Heart right ventricle (tissue), 16 donors: Measurements from ENCODE around the gene ITPKB. TPM values are rescaled to one million over a fixed set of nuclear protein-coding genes. Genes with fewer than 3 reads are reported as not detected.

Experiments used
- ATAC-seq, 8 donors: fragments of 200-7000 bp; cut with Tn5 transposase; one replicate each; pipeline ENCODE4 v1.9.1; 2020; ENCODE audit warnings: mild to moderate bottlenecking in 8 of 8, moderate library complexity in 8 of 8, moderate number of reproducible peaks in 1 of 8
- DNase-seq, 2 donors: peaks; one replicate each; pipeline ENCODE4 v3.0.0-alpha.2; 2020
- H3K27ac ChIP-seq, 10 donors: fragments of 200-600 bp; sonication (generic) in 2 of 10; one replicate each; pipeline versions ENCODE4 v1.5.0 to v1.8.0; 2020 to 2022; ENCODE audit warnings: mild to moderate bottlenecking in 3 of 10
- H3K27me3 ChIP-seq, 7 donors: fragments of 200-600 bp; one replicate each; pipeline ENCODE4 v1.8.0; 2021 to 2022; ENCODE audit warnings: mild to moderate bottlenecking in 2 of 7
- H3K36me3 ChIP-seq, 9 donors: fragments of 200-600 bp; sonication (generic) in 1 of 9; one replicate each; pipeline versions ENCODE4 v1.5.0 to v1.8.0; 2020 to 2022; ENCODE audit warnings: mild to moderate bottlenecking in 2 of 9
- H3K4me1 ChIP-seq, 9 donors: fragments of 200-600 bp; sonication (generic) in 1 of 9; one replicate each; pipeline versions ENCODE4 v1.5.0 to v1.8.0; 2020 to 2022; ENCODE audit warnings: mild to moderate bottlenecking in 4 of 9
- H3K4me3 ChIP-seq, 10 donors: fragments of 200-600 bp; sonication (generic) in 2 of 10; one replicate each; pipeline versions ENCODE4 v1.5.0 to v1.8.0; 2020 to 2022; ENCODE audit warnings: mild to moderate bottlenecking in 7 of 10, moderate library complexity in 2 of 10
- H3K9me3 ChIP-seq, 11 donors: fragments of 200-600 bp in 10 of 11; sonication (generic) in 2 of 11; one replicate each; pipeline versions ENCODE4 v1.5.0 to v1.8.0; 2013 to 2022; ENCODE audit warnings: mild to moderate bottlenecking in 2 of 11, control low read depth in 1 of 11, moderate library complexity in 1 of 11
- CTCF ChIP-seq, 9 donors: fragments of 200-600 bp; sonication (generic) in 2 of 9; IDR thresholded peaks; one replicate each; pipeline versions ENCODE4 v1.5.0 to v1.8.0; 2021 to 2022; ENCODE audit warnings: antibody characterized with exemption in 9 of 9, mild to moderate bottlenecking in 5 of 9, moderate library complexity in 1 of 9
- WGBS, 2 donors: extraction: QIAGEN DNeasy Blood & Tissue Kit; methylation state at CpG; one replicate each; pipeline ENCODE4 v1.1.7; 2013; ENCODE audit warnings: inconsistent platforms in 1 of 2; 5-methylcytosine and 5-hydroxymethylcytosine counted together
- intact Hi-C, 10 donors: fragments of 100-400 bp; cut with DNase I; formaldehyde crosslinking; loops; one replicate each; pipeline versions ENCODE4 v1.11.1 to v1.14.2; 2022
- polyA plus RNA-seq, 2 donors: library from polyadenylated mRNA; stranded (reverse); fragments of 200-250 nt; gene quantifications; one replicate each; pipeline ENCODE4 v1.2.3, GENCODE V29; 2013
- total RNA-seq, 10 donors: library from RNA; stranded (reverse); fragmentation: NEBNext Ultra II Directional in 3 of 10; extraction: Animal tissue kit (Norgen Biotek cat#: 25700) in 3 of 10; gene quantifications; one replicate each; pipeline versions ENCODE4 v1.2.1 to v1.2.4, GENCODE V29; 2021 to 2023
- donor health status: Arrhythmogenic right ventricular cardiomyopathy.
- donor health status: ischemic (EF 13 %, LVEDD 7.1; RV severe dilation, severe dysfunction).
- donor health status: healthy with polysubstance abuse.
- donor health status: DM: no; HTN: yes; CAD: no.
- donor health status: DM: no; HTN: no; CAD: no.
- donor health status: ischemic (EF 25% LVEDD 6.9; RV normal size, moderate dysfunction).
- donor health status: ischemic (EF 25% LVEDD 5.7; RV mildly dilated, moderate dysfunction).
- donor health status: healthy.
- donor health status: DM: yes; HTN: yes; CAD: no.
- donor health status: Ischemic cardiomyopathy.
- donor health status: ischemic (EF 35%, LVEDD 5.7; RV mildly dilated, moderate dysfunction).
- donor health status: nonischemic (EF 11% LVEDD 7.7; RV severe dilation, severe dysfunction).
- donor health status: DM: yes; HTN: yes; CAD: no.
- donor health status: PGD.
- donor health status: ischemic (EF 29% LVEDD 5.4; RV normal size, mild dysfunction).
- donor health status: nonischemic (EF 23%, LVEDD 6.1; RV moderate dilation, normal function).

Gene ITPKB
- total and polyA plus RNA-seq, 12 donors = 4.5 to 30.5 (median 16.1) TPM

- Histone ChIP-seq H3K36me3 (no peaks in the 10 kb centered on the region), H3K9me3 (no peaks in the 10 kb centered on the region), H3K27ac (peak overlapping the region in 7 of 10 donors; percentile 16 to 92 (median 79)), H3K4me3 (no peak overlapping the region), H3K27me3 (no peaks in the 10 kb centered on the region), H3K4me1 (peaks cover 0 to 100% (median 0%) of the 10 kb centered on the region in 9 donors)
- 88 to 91% methylated on average over 22 of the region's 22 CpGs for WGBS, 2 donors
- TF ChIP-seq CTCF (IDR thresholded peaks at IDR 0.05) = no peak
- DNase-seq = no peak
- intact Hi-C loops = loop anchor here in 3 of 10 donors (5.0 to 10.0 kb wide), 3 partner anchors 44 to 79 kb away; partner anchors contain the start of gene ITPKB (in 3 of the 3)
- ATAC-seq = no peak
Measured at GRCh38 chr1:226658546-226659125, 80.4 kb downstream of the ITPKB start.

- Histone ChIP-seq H3K36me3 (no peaks in the 10 kb centered on the region), H3K9me3 (no peaks in the 10 kb centered on the region), H3K4me3 (no peak overlapping the region), H3K4me1 (peaks cover 0 to 100% (median 0%) of the 10 kb centered on the region in 9 donors), H3K27ac (peak overlapping the region in 7 of 10 donors; percentile 16 to 92 (median 79)), H3K27me3 (no peaks in the 10 kb centered on the region)
- no peak for TF ChIP-seq CTCF (IDR thresholded peaks at IDR 0.05)
- no peak for DNase-seq
- 67 to 69% methylated on average over 10 of the region's 10 CpGs for WGBS, 2 donors
- ATAC-seq = no peak
- intact Hi-C loops = loop anchor here in 3 of 10 donors (5.0 to 10.0 kb wide), 3 partner anchors 44 to 79 kb away; partner anchors contain the start of gene ITPKB (in 3 of the 3)
Measured at GRCh38 chr1:226657895-226658545, 81.1 kb downstream of the ITPKB start.

GRCh38 chr1:226656601-226657277, 82.3 kb downstream of the ITPKB start:
- no peak overlapping the region for H3K4me3 ChIP-seq

More at GRCh38 chr1:226656601-226657277, 82.3 kb downstream of the ITPKB start:
- Histone ChIP-seq H3K9me3 (no peaks in the 10 kb centered on the region), H3K36me3 (no peaks in the 10 kb centered on the region), H3K27ac (peak overlapping the region in 6 of 10 donors; percentile 52 to 92 (median 77)), H3K27me3 (no peaks in the 10 kb centered on the region), H3K4me1 (peaks cover 0 to 88% (median 0%) of the 10 kb centered on the region in 9 donors)
- TF ChIP-seq CTCF (IDR thresholded peaks at IDR 0.05) = no peak
- ATAC-seq (peak in 1 of 8 donors; percentile 9), DNase-seq (no peak)
- intact Hi-C loops = loop anchor here in 3 of 10 donors (5.0 to 10.0 kb wide), 3 partner anchors 46 to 81 kb away; partner anchors contain the start of gene ITPKB (in 3 of the 3)
- 49 to 52% methylated on average over 12 of the region's 12 CpGs for WGBS, 2 donors
